ENCODE measurements around the gene ZC3HAV1. TPM values are rescaled to one million over a fixed set of nuclear protein-coding genes. Genes with fewer than 3 reads are reported as not detected.

The ZC3HAV1 gene
- total and polyA plus RNA-seq, 10 donors = 12.7 to 82.4 (median 61.7) TPM

DNA sequence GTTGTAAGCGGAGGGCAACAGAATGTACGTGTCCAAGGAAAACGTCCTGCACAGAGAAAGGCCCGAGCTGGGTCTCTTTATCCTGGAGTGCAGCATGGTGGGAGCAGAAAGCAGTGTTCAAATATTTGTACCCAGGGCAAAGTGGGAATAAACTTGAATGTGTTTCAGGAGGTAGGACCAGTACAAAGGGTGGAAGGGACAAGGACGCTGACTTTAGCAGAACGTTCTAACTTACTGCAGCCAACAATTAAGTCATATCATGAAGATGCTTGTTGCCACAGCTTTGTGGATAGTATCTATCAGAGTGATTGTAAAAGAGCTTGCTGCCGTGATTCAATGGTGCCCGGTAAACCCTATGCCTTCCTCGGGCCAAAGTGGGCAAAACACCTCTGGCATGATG lies 43.2 kb downstream of the ZC3HAV1 start:
- DNase-seq = no peak
- TF ChIP-seq, protein P1, sequence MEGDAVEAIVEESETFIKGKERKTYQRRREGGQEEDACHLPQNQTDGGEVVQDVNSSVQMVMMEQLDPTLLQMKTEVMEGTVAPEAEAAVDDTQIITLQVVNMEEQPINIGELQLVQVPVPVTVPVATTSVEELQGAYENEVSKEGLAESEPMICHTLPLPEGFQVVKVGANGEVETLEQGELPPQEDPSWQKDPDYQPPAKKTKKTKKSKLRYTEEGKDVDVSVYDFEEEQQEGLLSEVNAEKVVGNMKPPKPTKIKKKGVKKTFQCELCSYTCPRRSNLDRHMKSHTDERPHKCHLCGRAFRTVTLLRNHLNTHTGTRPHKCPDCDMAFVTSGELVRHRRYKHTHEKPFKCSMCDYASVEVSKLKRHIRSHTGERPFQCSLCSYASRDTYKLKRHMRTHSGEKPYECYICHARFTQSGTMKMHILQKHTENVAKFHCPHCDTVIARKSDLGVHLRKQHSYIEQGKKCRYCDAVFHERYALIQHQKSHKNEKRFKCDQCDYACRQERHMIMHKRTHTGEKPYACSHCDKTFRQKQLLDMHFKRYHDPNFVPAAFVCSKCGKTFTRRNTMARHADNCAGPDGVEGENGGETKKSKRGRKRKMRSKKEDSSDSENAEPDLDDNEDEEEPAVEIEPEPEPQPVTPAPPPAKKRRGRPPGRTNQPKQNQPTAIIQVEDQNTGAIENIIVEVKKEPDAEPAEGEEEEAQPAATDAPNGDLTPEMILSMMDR (IDR thresholded peaks at IDR 0.05 in 8 of 11, conservative IDR thresholded peaks at IDR 0.05 in 3 of 11) = no peak
- no peak for TF ChIP-seq POLR2AphosphoS5 (IDR thresholded peaks at IDR 0.05)
- H3K27ac ChIP-seq = no peak overlapping the region
- no peaks in the 10 kb centered on the region for H3K9me3 ChIP-seq
- H3K36me3 ChIP-seq = peaks cover 5 to 100% (median 96%) of the 10 kb centered on the region in 6 donors
- 78 to 91% (median 88%) methylated on average over 9 of the region's 9 CpGs for WGBS, 5 donors
- H3K27me3 ChIP-seq (replicated peaks in 1 of 7) = no peaks in the 10 kb centered on the region
- intact Hi-C loops (cut with DNase I; ENCODE audit: low total_unique reads) = no loop called here
- H3K4me3 ChIP-seq = no peak overlapping the region
- peaks cover 0 to 40% (median 0%) of the 10 kb centered on the region in 6 donors for H3K4me1 ChIP-seq

DNA sequence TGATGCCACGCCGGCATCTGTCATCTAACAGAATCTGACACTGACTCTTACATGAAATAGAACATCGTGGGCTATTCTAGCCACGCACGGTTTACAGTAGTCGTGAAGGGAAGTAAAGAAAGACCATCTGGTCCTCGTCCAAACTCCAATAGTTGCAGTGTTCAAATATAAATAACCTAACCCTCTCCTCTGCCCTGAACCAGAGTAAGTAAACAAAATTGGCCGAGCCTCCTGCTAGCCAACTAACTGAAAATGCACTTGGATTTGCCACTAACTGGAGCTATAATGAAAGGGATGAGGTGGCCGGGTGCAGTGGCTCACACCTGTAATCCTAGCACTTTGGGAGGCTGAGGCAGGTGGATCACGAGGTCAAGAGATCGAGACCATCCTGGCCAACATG lies 44.2 kb downstream of the ZC3HAV1 start:
- no peak overlapping the region for H3K27ac ChIP-seq
- peaks cover 0 to 41% (median 1%) of the 10 kb centered on the region in 6 donors for H3K4me1 ChIP-seq
- no peak overlapping the region for H3K4me3 ChIP-seq
- no peak for DNase-seq
- no peaks in the 10 kb centered on the region for H3K27me3 ChIP-seq (replicated peaks in 1 of 7)
- intact Hi-C loops (cut with DNase I; ENCODE audit: low total_unique reads) = no loop called here
- TF ChIP-seq POLR2AphosphoS5 (IDR thresholded peaks at IDR 0.05) (no peak), POLR2A (IDR thresholded peaks at IDR 0.05) (no peak)
- TF ChIP-seq, protein P1 (IDR thresholded peaks at IDR 0.05 in 8 of 11, conservative IDR thresholded peaks at IDR 0.05 in 3 of 11) = no peak
- peaks cover 5 to 100% (median 96%) of the 10 kb centered on the region in 6 donors for H3K36me3 ChIP-seq
- 86 to 91% (median 88%) methylated on average over 11 of the region's 11 CpGs for WGBS, 5 donors
- no peaks in the 10 kb centered on the region for H3K9me3 ChIP-seq

DNA sequence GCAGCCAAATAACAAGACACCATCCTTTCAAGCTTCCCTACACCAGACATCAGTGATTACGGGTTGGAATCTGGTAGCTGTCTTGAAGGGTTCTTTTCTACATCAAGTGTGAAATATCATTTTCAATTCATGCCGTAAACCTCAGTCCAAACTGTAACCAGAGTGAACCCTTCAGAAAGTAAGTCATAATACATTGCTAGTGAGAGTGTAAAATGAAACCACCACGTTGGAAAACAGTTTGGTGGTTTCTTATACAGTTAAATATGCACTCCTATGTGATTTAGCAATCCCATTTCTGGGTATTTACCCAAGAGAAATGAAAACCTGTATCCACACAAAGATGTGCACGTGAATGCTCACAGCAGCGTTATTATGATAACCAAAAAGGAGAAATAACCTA lies 48.1 kb downstream of the ZC3HAV1 start:
- H3K4me1 ChIP-seq = peaks cover 0 to 36% (median 3%) of the 10 kb centered on the region in 6 donors
- DNase-seq = no peak
- 71 to 81% (median 76%) methylated on average over 5 of the region's 5 CpGs for WGBS, 5 donors
- H3K4me3 ChIP-seq = no peak overlapping the region
- H3K9me3 ChIP-seq = no peaks in the 10 kb centered on the region
- H3K27ac ChIP-seq = peak overlapping the region in 1 of 8 donors; percentile 29
- H3K27me3 ChIP-seq (replicated peaks in 1 of 7) = no peaks in the 10 kb centered on the region
- intact Hi-C loops (cut with DNase I; ENCODE audit: low total_unique reads) = no loop called here
- H3K36me3 ChIP-seq = peaks cover 3 to 98% (median 91%) of the 10 kb centered on the region in 6 donors
- TF ChIP-seq POLR2A (IDR thresholded peaks at IDR 0.05) = no peak
- TF ChIP-seq, protein P1 (IDR thresholded peaks at IDR 0.05 in 8 of 11, conservative IDR thresholded peaks at IDR 0.05 in 3 of 11) = no peak
- no peak for TF ChIP-seq POLR2AphosphoS5 (IDR thresholded peaks at IDR 0.05)

DNA sequence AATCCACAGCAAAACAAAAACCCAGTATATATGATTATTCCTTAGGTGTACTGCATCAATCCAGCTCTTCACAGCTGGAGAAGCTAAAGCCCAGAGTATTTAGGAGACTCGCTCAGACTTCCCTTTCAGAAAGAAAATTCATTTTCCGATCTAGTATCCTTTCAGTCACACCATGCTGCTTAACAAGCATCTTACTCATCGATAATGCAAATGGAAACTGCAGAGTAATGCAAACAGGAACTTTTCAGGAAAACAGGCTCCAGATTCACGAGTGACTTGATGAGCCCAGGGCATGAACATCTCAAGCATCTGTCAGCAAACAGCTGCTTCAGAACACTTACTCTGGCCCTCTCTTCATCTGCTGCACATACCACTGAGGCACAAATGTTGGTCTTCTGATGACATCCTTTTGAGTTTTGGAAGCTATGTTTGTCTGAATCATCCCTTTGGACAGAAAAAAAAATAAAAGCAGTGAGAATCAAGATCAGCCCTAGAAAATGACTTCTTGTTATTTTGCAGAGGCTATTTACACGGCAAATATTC lies 48.8 kb downstream of the ZC3HAV1 start:
- H3K27me3 ChIP-seq (replicated peaks in 1 of 7) = no peaks in the 10 kb centered on the region
- DNase-seq = no peak
- no peak overlapping the region for H3K4me3 ChIP-seq
- intact Hi-C loops (cut with DNase I; ENCODE audit: low total_unique reads) = no loop called here
- 73 to 87% (median 77%) methylated on average over 5 of the region's 5 CpGs for WGBS, 5 donors
- peaks cover 3 to 98% (median 91%) of the 10 kb centered on the region in 6 donors for H3K36me3 ChIP-seq
- H3K4me1 ChIP-seq = peaks cover 0 to 36% (median 3%) of the 10 kb centered on the region in 6 donors
- TF ChIP-seq POLR2A (IDR thresholded peaks at IDR 0.05) (no peak), POLR2AphosphoS5 (IDR thresholded peaks at IDR 0.05) (peak in 1 of 3 donors; percentile 5)
- H3K27ac ChIP-seq = no peak overlapping the region
- H3K9me3 ChIP-seq = no peaks in the 10 kb centered on the region

All from spleen (tissue), 11 donors.